Kidney epithelial cell (primary cell): ENCODE data around the gene C1orf74. TPM values are rescaled to one million over a fixed set of nuclear protein-coding genes. Genes with fewer than 3 reads are reported as not detected.
A peak's percentile ranks its signal among the peaks of the same experiment; 100 is the strongest.

Experiments
- DNase-seq: peaks from one replicate; pipeline ENCODE4 v3.0.0-alpha.2; 2010; ENCODE audit warnings: low read depth
- H3K27me3 ChIP-seq: 2 replicates; pipeline ENCODE4 v1.6.0; 2011; ENCODE audit warnings: low read length; ENCODE audit not compliant: control insufficient read depth, insufficient read depth
- H3K36me3 ChIP-seq: 2 replicates; pipeline ENCODE4 v1.5.1; 2011; ENCODE audit warnings: low read length; ENCODE audit not compliant: control insufficient read depth, insufficient read depth
- H3K4me3 ChIP-seq: 2 replicates; pipeline ENCODE4 v1.5.1; 2011; ENCODE audit warnings: low read depth, mild to moderate bottlenecking, control low read depth, low read length
- total RNA-seq: library from RNA; depleted of rRNA; stranded (reverse); fragments of >200 nt; gene quantifications from 2 replicates; pipeline ENCODE4 v1.2.3, GENCODE V29; 2015
- TF ChIP-seq, protein P1 (sequence below): IDR thresholded peaks from 2 replicates; pipeline ENCODE4 v1.5.1; 2011; ENCODE audit warnings: mild to moderate bottlenecking, moderate library complexity, low read length, control low read depth, inconsistent platforms; ENCODE audit not compliant: insufficient read depth, poor library complexity, severe bottlenecking

Gene C1orf74
- total RNA-seq, 1 donor from 2014 or later, result 12.4 TPM

DNA sequence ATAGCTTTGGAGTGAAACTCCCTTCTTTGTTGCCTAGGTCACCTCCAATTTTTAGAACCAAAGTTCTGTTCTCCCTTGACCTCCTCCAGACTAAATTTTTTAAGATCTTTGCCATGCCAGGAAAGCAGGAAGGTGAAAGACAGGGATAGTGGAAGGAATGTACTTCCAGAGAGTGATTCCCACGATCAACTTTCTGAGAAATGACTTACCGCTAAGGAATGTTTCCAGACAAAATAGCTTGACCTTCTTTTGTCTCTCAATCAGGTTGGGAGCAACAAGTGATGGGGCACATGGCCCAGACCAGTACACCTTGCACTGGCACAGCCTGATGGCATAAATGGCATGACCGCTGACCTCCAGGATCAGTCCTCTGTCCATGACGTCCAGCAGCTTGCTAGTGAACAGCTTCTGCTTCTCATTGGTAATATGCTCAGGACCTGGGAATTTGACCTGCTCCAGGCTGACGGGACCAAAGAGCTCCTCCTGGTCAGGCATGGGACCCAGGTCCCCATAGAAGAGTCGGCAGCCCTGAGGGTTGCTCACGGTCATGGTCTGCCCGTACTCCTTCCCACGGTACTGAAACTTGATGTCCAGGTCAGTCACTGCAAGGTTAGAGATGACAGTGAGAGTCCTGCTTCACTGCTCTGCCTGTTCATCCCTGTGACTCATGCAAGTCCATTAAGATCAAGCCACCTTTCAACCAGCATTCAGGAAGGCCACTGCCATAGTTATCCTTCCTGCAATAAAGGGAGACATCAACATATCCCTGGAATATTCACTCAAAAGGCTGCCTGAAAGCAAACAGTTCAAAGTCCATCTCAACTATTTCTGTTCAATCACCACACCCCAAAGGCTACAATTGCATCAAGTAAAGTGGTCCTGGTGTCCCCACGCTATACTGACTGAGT is 6.2 kb upstream of the C1orf74 start:
- H3K36me3 ChIP-seq, result no peaks in the 10 kb centered on the region
- H3K4me3 ChIP-seq, result no peak overlapping the region
- no peak for DNase-seq
- TF ChIP-seq, protein P1, sequence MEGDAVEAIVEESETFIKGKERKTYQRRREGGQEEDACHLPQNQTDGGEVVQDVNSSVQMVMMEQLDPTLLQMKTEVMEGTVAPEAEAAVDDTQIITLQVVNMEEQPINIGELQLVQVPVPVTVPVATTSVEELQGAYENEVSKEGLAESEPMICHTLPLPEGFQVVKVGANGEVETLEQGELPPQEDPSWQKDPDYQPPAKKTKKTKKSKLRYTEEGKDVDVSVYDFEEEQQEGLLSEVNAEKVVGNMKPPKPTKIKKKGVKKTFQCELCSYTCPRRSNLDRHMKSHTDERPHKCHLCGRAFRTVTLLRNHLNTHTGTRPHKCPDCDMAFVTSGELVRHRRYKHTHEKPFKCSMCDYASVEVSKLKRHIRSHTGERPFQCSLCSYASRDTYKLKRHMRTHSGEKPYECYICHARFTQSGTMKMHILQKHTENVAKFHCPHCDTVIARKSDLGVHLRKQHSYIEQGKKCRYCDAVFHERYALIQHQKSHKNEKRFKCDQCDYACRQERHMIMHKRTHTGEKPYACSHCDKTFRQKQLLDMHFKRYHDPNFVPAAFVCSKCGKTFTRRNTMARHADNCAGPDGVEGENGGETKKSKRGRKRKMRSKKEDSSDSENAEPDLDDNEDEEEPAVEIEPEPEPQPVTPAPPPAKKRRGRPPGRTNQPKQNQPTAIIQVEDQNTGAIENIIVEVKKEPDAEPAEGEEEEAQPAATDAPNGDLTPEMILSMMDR, result no peak
- no peaks in the 10 kb centered on the region for H3K27me3 ChIP-seq

GRCh38 chr1:209789245-209789644 is 4.9 kb upstream of the C1orf74 start:
- Histone ChIP-seq H3K27me3 (no peaks in the 10 kb centered on the region), H3K4me3 (no peak overlapping the region), H3K36me3 (no peaks in the 10 kb centered on the region)
- DNase-seq, result no peak
- TF ChIP-seq, protein P1, result no peak

DNA sequence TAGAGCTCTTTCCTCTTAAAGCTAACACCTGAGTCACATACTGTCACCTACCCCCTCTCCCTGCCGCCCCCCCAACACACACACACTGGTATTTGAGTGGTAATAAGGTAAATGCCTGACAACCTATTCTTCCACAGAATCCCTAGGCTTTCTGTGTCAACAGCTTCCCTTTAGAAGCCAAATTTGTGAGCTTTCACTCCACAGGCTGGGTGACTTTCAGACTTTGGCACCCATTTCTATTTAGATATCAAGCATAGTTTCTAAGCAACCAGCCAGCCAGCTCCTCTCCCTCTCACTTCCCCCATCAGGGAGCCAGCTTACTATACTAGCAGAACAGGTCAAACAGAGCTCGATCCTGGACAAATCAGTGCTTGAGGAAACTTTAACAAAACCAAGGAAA is 3.2 kb upstream of the C1orf74 start:
- H3K4me3 ChIP-seq, result no peak overlapping the region
- no peaks in the 10 kb centered on the region for H3K27me3 ChIP-seq
- H3K36me3 ChIP-seq, result no peaks in the 10 kb centered on the region
- DNase-seq, result no peak
- TF ChIP-seq, protein P1, result no peak

GRCh38 chr1:209786146-209786545 is 1.8 kb upstream of the C1orf74 start:
- Histone ChIP-seq H3K36me3 (no peaks in the 10 kb centered on the region), H3K27me3 (no peaks in the 10 kb centered on the region), H3K4me3 (no peak overlapping the region)
- TF ChIP-seq, protein P1, result no peak
- no peak for DNase-seq

DNA sequence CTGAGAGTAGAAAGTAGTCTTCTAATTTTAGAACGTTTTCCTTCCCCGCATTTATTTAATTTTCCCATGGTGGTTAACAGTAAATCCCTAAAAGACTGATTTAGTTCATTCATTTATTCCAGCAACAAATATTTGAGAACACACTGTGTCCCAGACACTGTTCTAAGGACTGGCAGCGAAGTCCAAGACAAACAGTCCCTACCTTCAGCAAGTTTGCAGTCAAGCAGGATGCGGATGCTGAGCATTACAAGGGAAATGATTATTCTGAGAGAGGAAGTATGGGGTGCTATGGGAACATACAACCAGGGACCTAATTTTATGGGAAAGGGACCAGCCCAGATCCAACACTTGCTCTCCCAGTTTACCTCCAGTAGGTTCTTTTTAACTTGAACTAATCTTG is 1.2 kb upstream of the C1orf74 start:
- Histone ChIP-seq H3K27me3 (no peaks in the 10 kb centered on the region), H3K36me3 (no peaks in the 10 kb centered on the region), H3K4me3 (no peak overlapping the region)
- TF ChIP-seq, protein P1, result no peak
- DNase-seq, result no peak

DNA sequence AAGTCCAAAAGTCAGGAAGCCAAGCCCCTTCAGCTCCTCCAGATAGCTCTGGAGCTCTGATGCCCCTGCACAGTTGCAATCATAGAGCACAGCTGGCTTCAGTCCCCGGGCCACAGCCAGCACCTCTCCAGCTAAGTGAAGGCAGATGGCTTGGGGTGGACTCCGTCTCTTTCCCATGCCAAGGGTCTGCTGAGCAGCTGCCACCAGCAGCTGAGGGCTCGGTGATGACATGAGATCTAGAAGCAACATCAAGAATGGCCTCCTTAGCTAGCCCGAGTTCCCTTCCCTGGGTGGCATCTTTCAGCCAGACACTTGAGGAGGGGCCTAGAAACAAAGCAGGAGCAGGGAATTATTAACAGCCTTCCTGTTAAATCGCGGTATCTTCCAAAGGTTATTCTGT is 973 bp downstream of the C1orf74 start:
- Histone ChIP-seq H3K36me3 (no peaks in the 10 kb centered on the region), H3K27me3 (no peaks in the 10 kb centered on the region), H3K4me3 (peak overlapping the region; percentile 61)
- no peak for DNase-seq
- TF ChIP-seq, protein P1, result no peak
